ENCODE measurements around the gene CDK5RAP2.

CDK5RAP2 gene

DNA sequence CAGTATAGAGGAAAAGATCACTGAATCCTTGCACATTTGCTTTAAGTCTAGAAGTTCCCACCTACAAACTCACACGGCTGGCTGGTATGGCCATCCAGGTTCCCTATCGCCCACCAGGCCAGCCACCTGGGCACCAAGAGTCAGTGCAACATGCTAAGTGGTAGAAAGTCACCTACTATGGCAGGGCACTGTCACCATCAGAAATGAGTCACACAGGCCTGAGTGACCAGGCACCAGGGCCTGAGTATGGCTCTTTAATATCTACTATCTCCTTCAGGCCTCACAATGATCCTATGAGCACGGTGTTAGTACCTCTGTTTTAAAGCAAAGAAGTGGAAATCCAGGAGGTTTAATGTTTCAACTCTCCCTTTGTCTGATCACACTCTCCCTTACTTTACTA is 156.2 kb downstream of the CDK5RAP2 start:
- no peak overlapping the region for H3K4me3 ChIP-seq (replicated peaks; ENCODE audit: low read depth, low read length)
- DNase-seq (ENCODE audit: low read depth), result no peak
- TF ChIP-seq, protein P1, sequence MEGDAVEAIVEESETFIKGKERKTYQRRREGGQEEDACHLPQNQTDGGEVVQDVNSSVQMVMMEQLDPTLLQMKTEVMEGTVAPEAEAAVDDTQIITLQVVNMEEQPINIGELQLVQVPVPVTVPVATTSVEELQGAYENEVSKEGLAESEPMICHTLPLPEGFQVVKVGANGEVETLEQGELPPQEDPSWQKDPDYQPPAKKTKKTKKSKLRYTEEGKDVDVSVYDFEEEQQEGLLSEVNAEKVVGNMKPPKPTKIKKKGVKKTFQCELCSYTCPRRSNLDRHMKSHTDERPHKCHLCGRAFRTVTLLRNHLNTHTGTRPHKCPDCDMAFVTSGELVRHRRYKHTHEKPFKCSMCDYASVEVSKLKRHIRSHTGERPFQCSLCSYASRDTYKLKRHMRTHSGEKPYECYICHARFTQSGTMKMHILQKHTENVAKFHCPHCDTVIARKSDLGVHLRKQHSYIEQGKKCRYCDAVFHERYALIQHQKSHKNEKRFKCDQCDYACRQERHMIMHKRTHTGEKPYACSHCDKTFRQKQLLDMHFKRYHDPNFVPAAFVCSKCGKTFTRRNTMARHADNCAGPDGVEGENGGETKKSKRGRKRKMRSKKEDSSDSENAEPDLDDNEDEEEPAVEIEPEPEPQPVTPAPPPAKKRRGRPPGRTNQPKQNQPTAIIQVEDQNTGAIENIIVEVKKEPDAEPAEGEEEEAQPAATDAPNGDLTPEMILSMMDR (IDR thresholded peaks at IDR 0.05; ENCODE audit: low read length, missing control alignments), result no peak

DNA sequence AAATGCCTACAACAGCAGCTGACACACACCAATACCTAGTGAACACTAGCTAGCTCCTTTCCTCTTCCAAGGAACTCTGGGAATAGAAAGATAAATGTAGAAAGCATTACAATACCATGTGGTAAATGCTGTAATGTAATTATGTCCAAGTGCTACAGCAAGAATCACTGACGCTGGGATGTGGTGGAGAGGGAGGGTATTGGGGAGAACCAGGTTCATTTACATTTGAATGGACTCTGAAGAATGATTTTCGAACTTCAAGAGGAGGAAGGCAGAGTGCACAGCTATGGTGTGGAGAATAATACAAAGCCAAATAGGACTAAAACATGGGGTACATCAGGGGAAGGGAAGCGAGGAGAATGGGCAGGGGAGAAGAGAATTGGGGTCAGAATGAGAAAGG is 158.0 kb downstream of the CDK5RAP2 start:
- no peak for DNase-seq (ENCODE audit: low read depth)
- H3K4me3 ChIP-seq (replicated peaks; ENCODE audit: low read depth, low read length), result no peak overlapping the region
- TF ChIP-seq, protein P1 (IDR thresholded peaks at IDR 0.05; ENCODE audit: low read length, missing control alignments), result no peak

DNA sequence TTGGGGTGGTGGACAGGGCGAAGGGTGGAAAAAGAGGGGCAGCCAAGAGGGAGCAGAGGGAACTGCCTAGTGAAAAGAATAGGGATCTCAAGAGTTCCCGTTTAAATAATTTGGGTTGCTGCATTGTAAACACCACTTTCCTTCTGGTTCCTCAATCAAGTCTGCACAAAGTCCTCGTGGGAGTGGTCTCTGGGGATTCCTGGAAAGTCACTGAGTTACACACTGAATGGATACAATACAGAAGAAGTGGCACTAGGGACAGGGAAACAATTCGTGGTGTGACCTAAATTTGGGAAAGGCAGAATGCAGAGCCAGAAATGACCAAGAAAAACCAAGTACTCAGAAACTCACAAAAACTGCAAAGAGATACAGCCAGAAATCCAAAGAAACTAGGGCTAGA is 161.7 kb downstream of the CDK5RAP2 start:
- TF ChIP-seq, protein P1 (IDR thresholded peaks at IDR 0.05; ENCODE audit: low read length, missing control alignments), result no peak
- no peak overlapping the region for H3K4me3 ChIP-seq (replicated peaks; ENCODE audit: low read depth, low read length)
- no peak for DNase-seq (ENCODE audit: low read depth)

DNA sequence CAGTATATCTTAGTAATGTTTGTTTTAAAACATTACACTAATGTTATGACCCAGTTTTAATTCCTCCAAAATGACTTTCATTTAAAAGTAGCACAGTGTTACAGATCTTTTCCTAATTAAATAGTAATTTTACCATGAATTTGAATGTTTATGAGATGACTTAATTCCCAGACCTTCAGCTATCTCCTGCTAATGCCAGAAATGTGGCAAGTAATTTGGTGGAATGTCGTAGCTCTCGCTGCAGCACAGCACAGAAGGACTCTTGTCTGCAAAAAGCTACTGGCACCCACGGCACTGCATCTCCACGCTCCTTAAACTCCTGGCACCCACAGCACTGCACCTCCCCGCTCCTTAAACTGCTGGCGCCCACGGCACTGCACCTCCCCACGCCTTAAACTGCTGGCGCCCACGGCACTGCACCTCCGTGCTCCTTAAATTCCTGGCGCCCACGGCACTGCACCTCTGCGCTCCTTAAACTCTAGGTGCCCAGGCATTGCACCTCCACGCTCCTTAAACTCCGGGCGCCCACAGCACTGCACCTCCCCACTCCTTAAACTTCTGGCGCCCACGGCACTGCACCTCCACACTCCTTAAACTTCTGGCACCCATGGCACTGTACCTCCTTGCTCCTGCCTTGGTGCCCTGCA is 163.1 kb downstream of the CDK5RAP2 start:
- H3K4me3 ChIP-seq (replicated peaks; ENCODE audit: low read depth, low read length), result no peak overlapping the region
- DNase-seq (ENCODE audit: low read depth), result no peak
- TF ChIP-seq, protein P1 (IDR thresholded peaks at IDR 0.05; ENCODE audit: low read length, missing control alignments), result no peak

DNA sequence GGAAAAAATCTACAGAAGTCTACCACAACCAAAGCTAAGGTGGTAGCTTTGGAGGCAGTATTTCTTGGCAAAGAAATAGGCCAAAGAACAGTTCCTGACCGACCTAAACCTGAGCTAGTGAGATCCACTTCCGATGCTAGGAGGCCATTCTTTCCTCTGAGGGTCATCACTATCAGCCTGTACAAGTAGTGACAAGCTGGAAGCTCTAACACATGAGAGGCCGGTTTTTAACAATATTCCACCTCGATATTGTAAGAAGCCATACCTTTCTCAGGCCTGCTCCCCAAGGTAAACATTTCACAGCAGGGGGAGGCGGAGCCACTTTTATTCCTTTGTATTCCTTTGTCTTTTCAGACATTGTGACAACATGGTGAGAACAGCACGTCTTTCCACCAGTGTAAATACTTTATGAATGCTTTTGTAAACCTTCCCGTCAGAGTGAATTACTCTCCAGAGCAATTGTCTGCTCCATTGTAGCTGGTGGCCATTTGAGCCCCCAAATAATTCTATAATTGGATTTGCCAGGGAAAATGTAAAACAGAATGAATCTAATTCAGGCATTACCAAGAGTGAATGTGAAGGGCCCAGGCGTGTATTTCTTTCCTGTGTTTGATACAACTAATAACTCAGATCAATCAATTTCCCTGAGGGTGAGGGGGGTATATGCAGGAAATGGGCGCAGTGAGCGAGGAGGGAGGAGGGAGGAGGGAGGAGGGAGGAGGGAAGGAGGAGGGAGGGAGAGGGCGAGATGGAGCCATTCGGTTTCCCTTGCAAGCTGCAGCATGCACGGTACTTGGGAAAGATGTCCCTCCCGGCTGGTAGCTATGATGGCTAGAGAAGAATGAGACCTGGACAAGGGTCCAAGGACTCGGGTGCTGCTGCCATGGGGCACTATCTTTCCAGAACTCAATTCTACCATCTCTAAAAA is 166.6 kb downstream of the CDK5RAP2 start:
- TF ChIP-seq, protein P1 (IDR thresholded peaks at IDR 0.05; ENCODE audit: low read length, missing control alignments), result no peak
- H3K4me3 ChIP-seq (replicated peaks; ENCODE audit: low read depth, low read length), result no peak overlapping the region
- DNase-seq (ENCODE audit: low read depth), result no peak

DNA sequence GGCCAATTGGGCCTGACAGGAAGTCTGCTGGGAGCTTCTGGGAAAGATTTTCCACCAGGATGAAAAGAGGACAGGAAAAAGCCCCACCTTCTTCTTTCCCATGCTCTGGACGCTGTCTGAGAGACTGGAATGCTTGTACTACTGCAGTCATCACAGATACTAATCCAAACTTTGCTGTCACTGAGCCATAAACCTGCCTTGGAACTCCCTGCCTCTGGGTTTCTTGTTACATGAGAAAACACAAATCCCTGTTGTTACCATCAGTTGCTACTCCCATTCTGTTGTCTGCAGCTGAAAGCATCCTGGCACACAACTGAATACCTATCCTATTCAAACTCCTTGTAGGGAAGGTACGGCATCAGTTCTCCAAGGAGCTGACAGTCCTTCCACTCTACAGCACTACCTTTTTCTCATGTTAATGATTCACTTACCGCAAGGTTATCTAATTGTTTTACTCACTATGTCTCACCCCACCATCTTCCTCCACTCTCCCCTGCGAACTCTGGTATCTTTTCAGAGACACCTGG is 167.5 kb downstream of the CDK5RAP2 start:
- no peak overlapping the region for H3K4me3 ChIP-seq (replicated peaks; ENCODE audit: low read depth, low read length)
- TF ChIP-seq, protein P1 (IDR thresholded peaks at IDR 0.05; ENCODE audit: low read length, missing control alignments), result no peak
- DNase-seq (ENCODE audit: low read depth), result peak; percentile 70
